HG02840 (cell line): ENCODE results near the gene WDR27.
"Not testable (repeated sequence)": the region's sequence is repeated elsewhere in the genome, so short reads cannot be mapped to it uniquely, and the experiment has no call there.

Experiments
- ATAC-seq: cut with Tn5 transposase; IDR thresholded peaks from one replicate; pipeline ENCODE4 v1.9.1; 2021; ENCODE audit warnings: mild to moderate bottlenecking, moderate library complexity, moderate number of reproducible peaks; ENCODE audit not compliant: unreplicated experiment, low FRiP score

WDR27 gene

DNA sequence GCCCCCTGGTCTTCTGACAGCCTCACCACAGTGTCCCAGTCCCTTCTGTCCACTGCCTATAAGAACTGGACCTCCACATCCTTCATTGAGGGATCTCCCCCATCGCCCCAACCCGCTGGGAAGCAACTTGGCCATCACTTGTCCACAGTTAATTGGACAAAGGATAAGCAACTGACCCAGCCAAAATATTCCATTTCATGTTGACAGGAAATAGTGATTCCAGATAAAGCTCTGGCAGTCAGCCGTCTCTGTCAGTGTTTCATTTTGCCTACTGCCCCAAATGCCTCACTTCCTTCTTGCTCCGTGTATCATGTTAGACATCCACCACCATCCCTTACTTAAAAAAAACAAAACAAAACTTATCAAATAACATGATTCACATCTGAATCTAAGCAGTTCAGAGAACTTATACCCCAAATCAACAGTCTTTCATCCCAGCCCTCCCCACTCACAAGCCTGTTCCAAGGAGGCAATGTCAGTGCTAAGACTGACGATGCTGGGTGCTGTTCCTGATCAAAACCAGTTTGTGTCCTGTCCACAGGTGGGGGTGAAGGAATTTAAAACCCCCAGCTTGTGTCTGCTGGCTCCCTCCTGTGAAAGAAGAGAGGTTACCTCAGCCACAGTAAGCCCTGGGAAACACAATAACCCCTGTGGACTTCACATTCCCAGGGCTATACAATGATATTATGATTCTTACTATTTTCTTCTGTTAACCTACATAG is 162.5 kb downstream of the WDR27 start:
- no peak for ATAC-seq

DNA sequence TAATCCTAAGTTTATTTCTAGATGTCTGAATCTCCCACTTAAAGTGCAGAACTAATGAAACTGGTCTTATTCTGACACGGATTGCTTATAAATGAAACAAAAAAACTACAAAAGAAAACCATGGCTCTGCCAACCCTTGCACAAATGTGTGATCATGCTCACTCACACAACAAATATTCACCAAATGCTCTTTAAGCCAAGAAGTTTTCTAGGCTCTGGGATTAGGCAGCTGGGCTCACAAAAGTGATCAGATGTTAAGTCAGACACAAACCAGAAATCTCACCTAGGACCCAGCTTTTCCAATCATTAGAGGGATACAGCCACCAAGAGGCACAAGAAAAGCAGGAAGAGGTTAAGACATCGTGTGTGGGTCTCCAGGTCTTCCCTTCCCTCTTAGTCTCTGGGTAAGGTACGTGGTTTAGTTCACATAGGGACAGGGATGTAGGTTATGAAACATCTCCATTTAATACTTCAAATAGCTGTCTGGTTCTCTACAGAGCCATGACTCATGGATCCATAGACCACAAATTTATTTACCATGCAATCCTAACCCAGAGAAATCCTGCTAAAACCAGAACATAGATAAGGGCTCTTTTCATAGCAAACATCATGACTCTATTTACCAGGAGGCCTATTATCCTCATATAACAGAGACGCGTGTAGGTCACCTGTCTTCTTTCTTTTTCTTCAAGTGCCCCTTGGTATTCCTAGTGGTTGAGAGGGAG is 165.2 kb downstream of the WDR27 start:
- ATAC-seq, result no peak

DNA sequence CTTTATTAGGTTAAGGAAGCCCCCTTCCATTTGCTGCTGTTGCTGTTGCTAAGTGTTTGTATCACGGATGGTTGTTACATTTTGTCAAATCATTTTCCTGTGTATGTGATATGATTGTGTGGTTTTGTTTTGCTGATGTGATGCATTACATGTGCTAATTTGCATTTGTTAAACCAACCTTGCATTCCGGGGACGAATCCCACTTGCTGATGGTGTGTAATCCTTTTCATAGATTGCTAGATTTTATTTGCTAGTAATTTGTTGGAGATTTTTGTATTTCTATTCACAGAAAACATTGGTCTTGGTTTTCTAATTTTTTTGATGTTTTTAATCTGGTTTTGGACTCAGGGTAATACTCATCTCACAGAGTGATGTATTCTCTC is 167.8 kb downstream of the WDR27 start:
- no peak for ATAC-seq

DNA sequence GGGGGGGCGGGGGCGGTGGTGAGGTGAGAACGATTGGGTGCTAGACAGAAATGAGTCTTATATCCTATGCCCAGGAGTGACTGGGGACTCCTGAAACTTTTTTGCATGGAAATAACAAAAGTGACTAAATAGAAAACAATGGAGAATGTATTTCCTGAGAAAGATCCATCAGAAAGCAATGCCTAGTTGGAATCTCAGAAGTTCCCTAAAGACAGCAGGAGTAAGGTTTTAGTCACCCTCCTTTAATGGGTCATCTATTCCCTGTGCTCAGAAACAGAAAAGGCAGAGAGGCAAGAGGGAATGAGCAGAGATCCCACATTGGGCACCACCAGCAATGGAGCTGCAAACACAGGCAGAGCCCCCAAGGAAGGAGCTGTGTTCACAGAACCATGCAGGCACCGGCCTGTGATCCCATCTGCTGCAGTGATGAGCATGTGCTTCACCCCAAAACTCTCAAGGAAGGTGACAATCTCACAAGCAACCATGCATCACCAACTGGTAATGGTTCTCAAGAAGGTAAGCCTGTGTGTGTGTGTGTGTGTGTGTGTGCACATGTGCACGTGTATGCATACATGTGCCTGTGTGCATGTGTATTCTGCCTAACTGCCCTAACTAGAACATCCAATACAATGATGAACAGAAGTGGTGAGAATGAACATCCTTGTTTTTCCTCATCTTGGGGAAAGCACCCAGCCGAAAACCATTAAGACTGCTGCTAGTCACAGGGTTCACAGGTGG is 168.4 kb downstream of the WDR27 start:
- no peak for ATAC-seq

DNA sequence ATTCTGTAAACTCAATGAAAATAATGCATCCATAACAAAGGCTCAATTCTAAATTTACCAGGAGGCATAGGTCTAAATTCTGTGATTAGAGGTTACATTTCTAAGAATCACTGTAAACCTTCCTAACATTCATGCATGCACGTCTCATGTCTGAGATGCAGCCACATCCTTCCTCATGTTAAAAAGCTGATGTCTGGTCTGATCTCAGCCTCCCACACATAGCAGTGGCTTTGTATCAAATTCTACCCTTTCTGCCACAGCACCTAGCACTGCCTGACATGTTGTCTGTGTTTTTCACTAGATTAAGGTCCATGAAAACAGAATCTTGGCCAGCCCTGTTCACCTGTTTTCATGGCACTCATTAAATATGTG is 171.1 kb downstream of the WDR27 start:
- no peak for ATAC-seq

DNA sequence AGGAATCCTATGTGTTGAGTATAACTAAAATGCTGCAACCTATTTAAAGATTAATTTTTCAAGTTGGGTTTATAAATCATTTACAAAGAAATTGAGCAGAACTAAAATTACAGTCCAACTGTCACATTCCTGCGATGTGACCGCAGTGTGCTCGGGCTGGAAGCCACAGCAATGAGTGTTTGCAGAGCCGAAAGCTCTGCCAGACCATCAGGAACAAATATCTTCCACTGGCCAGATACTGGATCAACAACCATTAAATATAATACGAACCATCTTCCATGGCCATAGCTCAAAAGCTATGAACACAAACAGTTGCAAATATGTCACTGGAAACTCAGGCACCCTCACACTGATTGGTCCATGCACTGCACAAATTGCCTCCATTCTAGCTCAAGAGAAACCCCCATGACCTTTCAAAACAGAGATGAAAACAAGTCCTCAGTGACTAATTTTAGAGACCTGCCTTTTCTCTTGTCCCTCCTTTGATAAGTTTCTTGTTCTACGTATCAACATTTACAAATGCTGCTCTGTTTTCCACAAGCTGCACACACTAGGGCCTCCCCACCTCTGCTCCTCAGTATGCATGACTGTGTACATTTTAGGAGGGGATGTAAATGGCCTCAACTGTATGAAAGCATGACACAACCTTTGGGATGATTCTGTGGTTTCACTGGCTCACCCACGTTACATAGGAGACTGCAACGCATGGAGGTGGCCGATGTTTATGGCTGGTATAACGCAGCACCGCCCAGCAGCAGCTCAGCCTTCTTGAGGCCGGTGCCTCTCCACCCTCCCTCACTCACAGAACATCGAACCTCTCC is 171.7 kb downstream of the WDR27 start:
- ATAC-seq, result no peak

DNA sequence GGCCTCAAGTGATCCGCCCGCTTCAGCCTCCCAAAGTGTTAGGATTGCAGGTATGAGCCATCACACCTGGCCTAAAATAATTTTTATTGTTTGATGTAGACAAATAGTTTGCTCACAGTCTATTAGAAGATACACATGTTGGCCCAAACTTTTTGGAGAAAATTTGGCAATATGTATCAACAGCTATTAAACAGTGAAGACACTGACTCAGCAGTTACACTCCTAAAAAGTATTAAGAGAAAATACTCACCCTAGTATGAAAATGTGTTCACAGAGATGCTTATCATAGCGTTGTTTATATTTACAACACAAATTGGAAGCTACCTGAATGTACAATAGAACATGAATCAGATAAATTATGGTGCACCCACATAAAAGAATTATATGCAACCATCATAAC is 173.1 kb downstream of the WDR27 start:
- ATAC-seq, result no peak

DNA sequence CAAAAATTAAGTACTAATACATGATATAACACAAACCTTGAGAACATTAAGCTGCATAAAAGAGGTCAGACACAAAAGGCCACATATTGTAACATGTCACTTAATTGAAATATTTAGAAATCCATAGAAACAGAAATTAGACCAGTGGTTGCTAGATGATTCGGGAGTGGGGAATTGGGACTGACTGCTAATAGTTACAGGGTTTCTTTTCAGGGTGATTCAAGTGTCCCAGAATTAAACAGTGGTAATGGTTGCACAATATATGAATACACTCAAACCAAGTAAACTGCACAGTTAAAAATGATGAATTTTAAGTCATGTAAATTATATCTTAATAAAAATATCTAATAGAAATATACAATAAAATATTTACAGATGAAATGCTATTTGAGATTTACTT is 174.5 kb downstream of the WDR27 start:
- no peak for ATAC-seq

DNA sequence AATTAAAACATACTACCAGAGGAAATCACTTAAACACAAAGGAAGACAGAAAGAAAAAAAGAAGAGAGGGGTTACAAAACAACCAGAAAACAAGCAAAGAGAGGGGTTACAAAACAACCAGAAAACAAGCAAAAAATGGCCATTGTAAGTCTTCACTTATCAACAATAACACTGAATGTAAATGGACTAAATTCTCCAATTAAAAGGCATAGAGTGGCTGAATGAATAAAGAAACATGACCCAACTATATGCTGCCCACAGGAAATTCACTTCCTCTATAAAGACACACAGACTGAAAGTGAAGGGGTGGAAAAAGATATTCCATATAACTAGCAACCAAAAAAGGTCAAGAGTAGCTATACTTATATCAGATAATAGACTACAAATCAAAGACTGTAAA is 180.0 kb downstream of the WDR27 start:
- ATAC-seq, result no peak

DNA sequence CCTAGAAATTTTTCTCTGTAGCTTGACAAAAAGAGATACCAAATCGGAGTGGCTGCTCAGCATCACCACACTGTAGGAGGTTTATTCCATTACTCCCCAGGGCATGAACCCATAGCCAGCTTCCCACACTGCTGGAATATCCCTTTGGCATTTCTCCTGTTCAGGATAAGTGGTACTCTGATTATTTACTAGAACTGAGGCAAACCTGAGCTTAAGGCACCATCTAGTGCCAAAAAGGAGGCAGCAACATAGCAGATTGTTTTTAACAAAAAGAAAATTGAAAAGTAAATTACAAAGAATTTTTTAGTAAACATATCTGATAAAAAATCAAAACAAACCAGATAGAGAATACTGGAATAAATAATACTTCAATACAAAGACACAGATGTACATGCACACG is 181.7 kb downstream of the WDR27 start:
- no peak for ATAC-seq

DNA sequence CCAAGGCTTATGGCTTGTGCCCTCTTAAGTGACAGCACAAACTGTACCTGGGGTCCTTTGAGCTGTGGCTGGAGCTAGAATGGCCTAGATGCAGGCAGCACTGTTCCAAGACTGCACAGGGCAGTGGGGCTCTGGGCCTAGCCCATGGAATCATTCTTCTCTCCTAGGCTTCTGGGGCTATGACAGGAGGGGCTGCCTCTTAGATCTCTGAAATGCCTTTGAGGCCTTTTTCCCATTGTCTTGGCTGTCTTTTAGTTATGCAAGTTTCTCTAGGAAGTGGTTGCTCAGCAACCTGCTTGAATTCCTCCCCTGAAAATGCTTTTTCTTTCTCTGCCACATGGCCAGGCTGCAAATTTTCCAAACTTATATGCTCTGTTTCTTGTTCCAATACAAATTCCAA is 183.4 kb downstream of the WDR27 start:
- no peak for ATAC-seq

DNA sequence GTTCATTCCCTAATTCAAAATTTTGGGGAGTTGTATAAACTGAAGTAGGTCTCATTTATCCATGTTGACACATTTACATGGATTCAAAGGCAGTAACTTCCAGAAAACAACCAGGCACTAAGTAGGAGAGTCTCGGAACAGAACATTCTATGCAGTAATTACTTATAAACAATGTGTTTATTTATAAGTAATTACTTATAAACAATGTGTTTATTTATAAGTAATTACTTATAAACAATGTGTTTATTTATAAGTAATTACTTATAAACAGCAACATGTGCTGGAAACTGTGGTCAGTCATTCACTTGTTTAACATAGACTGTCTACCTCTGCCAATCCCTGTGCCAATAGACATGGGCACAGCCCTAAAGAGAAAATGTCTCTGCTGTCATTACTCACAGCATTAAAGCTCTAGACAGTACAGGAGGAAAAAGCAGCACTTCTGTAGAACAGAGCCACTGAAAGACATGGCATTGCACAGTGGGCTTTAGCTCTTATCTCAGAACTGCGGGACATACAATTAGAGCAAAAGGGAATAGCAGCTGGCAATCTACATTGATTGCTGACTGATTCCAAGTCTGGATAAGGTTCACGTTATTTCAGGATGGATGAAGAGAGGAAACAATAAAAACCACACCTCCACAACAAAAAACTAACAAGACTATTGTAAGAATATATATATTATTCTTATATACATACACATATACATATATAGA is 188.2 kb downstream of the WDR27 start:
- no peak for ATAC-seq

DNA sequence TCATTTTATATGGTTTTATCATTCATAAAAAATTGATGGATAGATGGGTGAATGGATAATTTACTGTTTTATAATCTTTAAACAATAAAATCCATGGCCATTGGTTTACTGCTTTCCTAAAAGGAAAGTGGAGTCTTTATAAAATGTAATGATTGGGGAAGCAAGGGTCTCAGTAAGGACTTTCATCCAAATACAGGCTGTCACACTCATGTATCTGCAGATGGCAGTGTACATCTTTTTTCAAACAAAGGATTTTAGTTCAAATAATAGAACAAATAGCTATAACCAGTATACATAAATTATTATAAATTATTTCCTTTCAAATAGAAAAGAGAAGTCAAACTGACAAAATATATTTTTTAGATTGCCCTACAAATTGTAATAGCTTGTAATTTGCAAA is 190.0 kb downstream of the WDR27 start:
- not testable (repeated sequence) for ATAC-seq

DNA sequence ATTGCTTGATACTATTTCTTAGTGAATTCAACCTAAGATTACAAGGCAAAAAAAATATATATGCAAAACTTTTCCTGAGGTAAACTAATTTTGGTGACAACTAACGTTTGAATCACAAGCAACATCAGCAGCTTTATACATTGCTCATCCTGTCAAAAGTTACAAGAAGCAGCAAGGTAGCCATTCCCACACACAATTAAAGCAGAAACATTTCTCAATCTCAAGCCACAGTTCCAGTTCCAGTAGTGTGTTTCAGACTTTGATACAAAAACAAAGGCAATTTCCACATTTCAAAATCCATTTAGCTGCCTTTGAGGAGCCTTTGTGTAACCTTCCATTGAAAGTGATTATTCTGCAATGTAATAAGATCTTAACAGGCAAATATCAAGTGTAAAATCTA is 191.0 kb downstream of the WDR27 start:
- ATAC-seq, result no peak

DNA sequence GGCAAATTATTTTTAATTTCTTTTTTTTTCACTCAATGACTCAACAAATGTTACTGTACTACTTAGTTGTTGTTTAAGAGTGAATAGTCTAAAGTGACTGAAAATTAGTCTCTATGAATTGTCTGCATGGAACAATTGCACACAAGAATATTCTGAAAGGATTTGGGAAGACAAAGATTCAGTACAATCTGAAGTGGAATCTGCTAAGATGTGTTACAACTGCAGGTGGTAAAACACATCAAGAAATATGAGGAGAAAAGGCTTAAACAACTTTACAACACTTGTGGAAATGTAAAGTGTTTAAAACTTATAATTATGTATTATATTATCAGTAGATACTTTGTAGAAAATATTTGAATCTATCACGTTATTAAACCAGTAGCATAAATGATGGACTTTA is 193.4 kb downstream of the WDR27 start:
- no peak for ATAC-seq

DNA sequence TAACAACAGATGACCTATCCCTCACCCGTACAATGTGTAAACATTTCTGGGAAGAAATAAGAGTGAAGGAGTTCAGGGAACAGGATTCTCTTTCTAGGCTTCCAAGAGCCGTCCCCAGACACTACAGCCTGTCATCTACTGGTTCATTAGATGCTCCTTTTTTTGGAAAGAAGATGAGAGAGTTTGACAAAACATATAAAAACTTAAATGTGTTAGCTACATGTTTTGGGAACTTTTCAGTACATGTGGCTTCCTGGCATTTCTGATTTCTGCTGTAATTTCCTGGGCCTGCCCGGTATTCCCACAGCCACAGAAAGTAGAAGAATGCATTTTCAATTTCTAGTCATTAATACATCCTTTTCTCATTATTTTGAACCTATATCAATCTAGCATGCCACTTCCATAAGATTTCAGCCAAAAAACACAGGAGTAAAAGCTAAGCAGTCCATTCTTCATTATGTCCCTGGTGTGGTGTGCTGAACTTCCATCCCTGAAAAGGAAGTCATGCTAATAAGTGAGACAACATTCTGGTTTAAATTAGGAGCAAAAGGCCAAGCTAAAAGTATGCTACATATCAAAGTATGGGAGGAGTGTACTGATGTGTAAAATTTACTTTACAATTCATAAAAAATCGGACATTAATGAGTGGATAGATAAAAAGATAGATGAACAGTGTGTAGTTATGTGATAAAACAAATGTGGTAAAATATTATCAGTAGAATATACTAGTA is 198.2 kb downstream of the WDR27 start:
- ATAC-seq, result no peak

DNA sequence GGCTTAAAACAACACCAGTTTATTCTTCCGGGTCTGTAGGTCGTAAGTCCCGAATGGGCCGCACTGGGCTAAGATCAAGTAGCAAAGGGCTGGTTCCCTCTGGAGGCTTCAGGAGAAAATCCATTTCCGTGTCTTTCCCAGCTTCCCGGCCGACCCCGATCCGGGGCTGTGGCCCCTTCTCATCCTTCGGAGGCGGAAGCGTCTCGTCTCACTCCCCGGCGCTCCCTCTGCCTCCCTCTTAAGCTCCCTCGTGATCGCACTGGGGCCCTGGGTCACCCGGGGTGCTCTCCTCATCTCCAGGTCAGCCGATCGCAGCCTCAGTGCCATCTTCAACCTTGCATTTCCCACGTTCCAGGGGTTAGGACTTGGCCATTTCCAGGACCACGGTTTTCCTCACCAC is 199.4 kb downstream of the WDR27 start:
- no peak for ATAC-seq

DNA sequence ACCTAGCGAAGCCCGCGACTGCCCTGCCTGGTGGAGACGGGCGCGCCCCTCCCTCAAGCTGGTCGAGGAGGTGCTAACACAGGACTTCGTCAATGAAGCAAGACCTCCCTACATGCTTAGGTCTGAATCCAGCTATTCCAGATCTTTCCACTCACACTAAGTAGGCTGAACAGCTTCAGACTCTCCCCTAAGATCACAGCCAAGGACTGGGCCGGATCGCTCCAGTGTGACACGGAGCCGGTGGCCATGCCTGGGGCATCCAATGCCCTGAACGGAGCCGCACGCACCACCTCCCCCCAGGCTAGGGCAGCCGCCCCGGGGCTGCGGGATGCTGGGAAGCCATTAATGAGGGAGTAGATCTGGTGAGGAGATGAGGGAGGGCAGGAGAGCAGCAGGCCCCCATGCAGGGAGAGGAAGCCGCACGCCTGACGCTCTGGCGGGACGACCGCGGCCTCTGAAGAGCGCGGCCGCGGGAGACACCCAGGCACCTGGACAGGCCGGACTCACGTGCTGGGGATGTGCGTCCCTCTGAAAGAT is 200.0 kb downstream of the WDR27 start:
- ATAC-seq, result no peak

DNA sequence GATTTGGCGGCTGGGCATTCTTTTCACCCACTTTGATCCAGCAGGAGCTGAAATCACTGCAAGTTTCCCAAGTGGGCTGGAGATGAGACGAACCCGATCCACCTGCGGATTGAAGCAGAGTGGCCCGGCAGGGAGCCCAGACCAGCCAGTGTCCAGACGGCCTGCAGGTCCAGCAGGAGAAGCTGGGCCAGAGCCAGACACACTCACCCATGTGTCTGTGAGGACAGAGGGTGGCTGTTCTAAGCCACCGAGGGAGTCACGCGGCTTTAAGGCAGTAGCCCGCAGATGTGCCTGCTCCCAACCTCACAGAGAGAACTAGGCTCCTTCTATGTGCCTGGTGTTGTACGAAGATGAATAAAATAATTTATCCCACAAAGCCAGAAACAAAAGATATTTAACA is 200.7 kb downstream of the WDR27 start:
- ATAC-seq, result no peak
